ENCODE measurements around the gene MOB3A. TPM values are rescaled to one million over a fixed set of nuclear protein-coding genes. Genes with fewer than 3 reads are reported as not detected.
A peak's percentile ranks its signal among the peaks of the same experiment; 100 is the strongest.

The MOB3A gene
- total and polyA plus RNA-seq, 2 of the 13 experiments (the other 11 are each of a cell fraction or from before 2014, with no cell fraction given), result 3.5 to 17.8 TPM

DNA sequence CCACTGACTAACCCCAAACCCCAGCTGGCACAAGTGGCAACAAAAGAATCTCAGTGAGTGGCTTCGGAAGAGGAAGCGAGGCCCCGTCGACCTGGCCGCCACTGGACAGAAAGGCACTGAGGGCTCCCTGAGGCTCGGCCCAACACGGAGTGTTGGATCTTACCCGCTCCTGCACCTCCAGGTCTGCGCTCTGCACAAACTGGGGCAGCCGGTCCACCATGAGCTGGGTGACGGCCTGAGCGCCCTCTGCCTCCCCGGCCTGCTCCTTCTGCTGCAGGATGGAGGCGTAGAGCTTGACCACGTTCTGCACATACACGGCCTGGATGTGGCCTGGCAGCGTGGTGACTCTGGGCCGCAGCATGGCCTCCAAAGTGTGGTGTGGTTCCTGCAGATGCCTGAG is 22.3 kb upstream of the MOB3A start:
- ATAC-seq (no peak), DNase-seq (ENCODE audit: low spot score) (no peak), FAIRE-seq (no peak)
- no peaks in the 10 kb centered on the region for H3K27me3 ChIP-seq (ENCODE audit: control insufficient read depth in 1 of 2, insufficient read depth in 2 of 2, low read length in 2 of 2)
- intact Hi-C loops (cut with micrococcal nuclease; ENCODE audit: unreplicated experiment) (no loop called here), in situ Hi-C loops (cut with HindIII; ENCODE audit: extremely low pct_ligation_motif_present, low pct_unique_long_range_greater_than_20kb) (no loop called here)
- POLR2A ChIA-PET, result no interaction called here
- H2AFZ ChIP-seq (ENCODE audit: low read length), result no peak overlapping the region
- H3K36me3 ChIP-seq (replicated peaks in 1 of 2; ENCODE audit: control insufficient read depth in 1 of 2, insufficient read depth in 2 of 2, low read length in 2 of 2), result peaks cover 56 to 94% of the 10 kb centered on the region in 2 experiments
- no peaks in the 10 kb centered on the region for H3K79me2 ChIP-seq (ENCODE audit: insufficient read depth, low read length)
- WGBS (ENCODE audit: low lambda C conversion rate), result 100% methylated on average over 5 of the region's 18 CpGs
- BruUV-seq (replicated peaks), result no TSS peak
- no peak overlapping the region for H3K27ac ChIP-seq (ENCODE audit: extremely low read length, insufficient read depth, low read length)
- TF ChIP-seq AGO2 (optimal IDR thresholded peaks at IDR 0.05; ENCODE audit: low read depth, low read length) (peak; percentile 75), ZNF44 (CRISPR knock-in tag; IDR thresholded peaks at IDR 0.05) (no peak), TRIM24 (CRISPR knock-in tag; IDR thresholded peaks at IDR 0.05) (no peak)
- no peak overlapping the region for H3K4me2 ChIP-seq (ENCODE audit: low read depth, low read length)
- no peak overlapping the region for H3K4me3 ChIP-seq (replicated peaks in 1 of 3; ENCODE audit: insufficient read depth in 1 of 3, low read depth in 2 of 3, low read length in 3 of 3)
- no peak overlapping the region for H3K9ac ChIP-seq (ENCODE audit: insufficient read depth, low read depth, low read length)
- CTCF ChIA-PET (ENCODE audit: low intra/inter-chr PET ratio, low total read pairs), result no interaction called here
- H4K20me1 ChIP-seq (ENCODE audit: insufficient read depth, low read length), result 0 out of 2 replicates have a peak, but pooled peaks cover 2% of the 10 kb centered on the region
- no peaks in the 10 kb centered on the region for H3K4me1 ChIP-seq (ENCODE audit: insufficient read depth, low read length)
- H3K9me3 ChIP-seq (ENCODE audit: low read length), result no peaks in the 10 kb centered on the region

DNA sequence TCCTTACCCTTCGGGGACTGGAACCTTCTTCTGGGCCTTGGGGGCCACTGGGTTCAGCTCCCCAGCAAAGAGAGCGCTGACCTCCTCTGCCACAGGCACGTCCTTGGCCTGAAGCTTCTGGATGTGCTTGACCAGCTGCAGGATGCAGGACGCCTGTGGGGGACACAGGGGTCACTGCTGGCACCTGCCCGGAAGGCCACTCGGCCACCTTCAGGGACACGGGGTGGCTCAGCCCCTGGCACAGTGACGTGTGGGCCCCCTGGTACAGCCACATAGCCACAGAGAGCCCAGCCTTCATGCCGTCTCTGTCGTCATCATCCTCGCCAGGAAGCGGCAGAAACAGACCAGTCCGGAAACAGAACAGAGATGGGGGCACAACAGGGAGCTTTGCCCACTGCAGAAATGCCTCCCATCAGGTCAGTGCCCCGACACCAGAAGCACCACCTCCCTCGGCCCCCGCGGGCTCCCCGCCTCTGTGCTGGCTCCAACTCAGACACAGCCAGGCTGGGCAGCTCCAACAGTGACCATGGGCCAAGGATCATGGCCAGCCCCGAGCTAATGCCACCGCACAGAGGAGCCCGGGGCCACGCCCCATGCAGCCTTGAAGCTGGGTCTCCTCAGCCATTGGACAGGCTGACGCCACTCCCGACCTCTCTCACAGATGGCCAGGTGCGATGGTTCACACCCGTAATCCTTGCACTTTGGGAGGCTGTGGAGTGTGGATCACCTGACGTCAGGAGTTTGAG is 21.3 kb upstream of the MOB3A start:
- H3K36me3 ChIP-seq (replicated peaks in 1 of 2; ENCODE audit: control insufficient read depth in 1 of 2, insufficient read depth in 2 of 2, low read length in 2 of 2), result peaks cover 56 to 90% of the 10 kb centered on the region in 2 experiments
- ChIA-PET CTCF (ENCODE audit: low intra/inter-chr PET ratio, low total read pairs) (no interaction called here), POLR2A (no interaction called here)
- H3K4me1 ChIP-seq (ENCODE audit: insufficient read depth, low read length), result no peaks in the 10 kb centered on the region
- no peak overlapping the region for H3K27ac ChIP-seq (ENCODE audit: extremely low read length, insufficient read depth, low read length)
- H3K27me3 ChIP-seq (ENCODE audit: control insufficient read depth in 1 of 2, insufficient read depth in 2 of 2, low read length in 2 of 2), result no peaks in the 10 kb centered on the region
- 100% methylated on average over 4 of the region's 27 CpGs for WGBS (ENCODE audit: low lambda C conversion rate)
- intact Hi-C loops (cut with micrococcal nuclease; ENCODE audit: unreplicated experiment), result no loop called here
- H4K20me1 ChIP-seq (ENCODE audit: insufficient read depth, low read length), result 0 out of 2 replicates have a peak, but pooled peaks cover 2% of the 10 kb centered on the region
- no peak overlapping the region for H3K4me3 ChIP-seq (replicated peaks in 1 of 3; ENCODE audit: insufficient read depth in 1 of 3, low read depth in 2 of 3, low read length in 3 of 3)
- no peaks in the 10 kb centered on the region for H3K9me3 ChIP-seq (ENCODE audit: low read length)
- BruUV-seq (replicated peaks), result no TSS peak
- no peak for DNase-seq (ENCODE audit: low spot score)
- no peak overlapping the region for H3K4me2 ChIP-seq (ENCODE audit: low read depth, low read length)
- no peak for ATAC-seq
- no peaks in the 10 kb centered on the region for H3K79me2 ChIP-seq (ENCODE audit: insufficient read depth, low read length)
- in situ Hi-C loops (cut with HindIII; ENCODE audit: extremely low pct_ligation_motif_present, low pct_unique_long_range_greater_than_20kb), result no loop called here
- no peak for FAIRE-seq
- no peak overlapping the region for H2AFZ ChIP-seq (ENCODE audit: low read length)
- H3K9ac ChIP-seq (ENCODE audit: insufficient read depth, low read depth, low read length), result no peak overlapping the region
- TF ChIP-seq ZNF232 (CRISPR knock-in tag; IDR thresholded peaks at IDR 0.05; ENCODE audit: borderline replicate concordance) (no peak), ARHGAP35 (CRISPR knock-in tag; IDR thresholded peaks at IDR 0.05; ENCODE audit: borderline replicate concordance) (no peak), NPAS2 (CRISPR knock-in tag; IDR thresholded peaks at IDR 0.05; ENCODE audit: borderline replicate concordance) (no peak), RFX3 (CRISPR knock-in tag; IDR thresholded peaks at IDR 0.05) (no peak)
- TF ChIP-seq, protein P1, sequence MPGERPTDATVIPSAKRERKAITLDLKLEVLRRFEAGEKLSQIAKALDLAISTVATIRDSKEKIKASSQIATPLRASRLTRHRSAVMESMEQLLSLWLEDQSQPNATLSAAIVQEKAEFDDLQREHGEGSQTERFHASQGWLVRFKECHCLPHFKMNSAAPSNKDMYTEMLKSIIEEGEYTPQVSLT (CRISPR knock-in tag; IDR thresholded peaks at IDR 0.05; ENCODE audit: borderline replicate concordance, low read depth), result no peak
- TF ChIP-seq, protein P2, sequence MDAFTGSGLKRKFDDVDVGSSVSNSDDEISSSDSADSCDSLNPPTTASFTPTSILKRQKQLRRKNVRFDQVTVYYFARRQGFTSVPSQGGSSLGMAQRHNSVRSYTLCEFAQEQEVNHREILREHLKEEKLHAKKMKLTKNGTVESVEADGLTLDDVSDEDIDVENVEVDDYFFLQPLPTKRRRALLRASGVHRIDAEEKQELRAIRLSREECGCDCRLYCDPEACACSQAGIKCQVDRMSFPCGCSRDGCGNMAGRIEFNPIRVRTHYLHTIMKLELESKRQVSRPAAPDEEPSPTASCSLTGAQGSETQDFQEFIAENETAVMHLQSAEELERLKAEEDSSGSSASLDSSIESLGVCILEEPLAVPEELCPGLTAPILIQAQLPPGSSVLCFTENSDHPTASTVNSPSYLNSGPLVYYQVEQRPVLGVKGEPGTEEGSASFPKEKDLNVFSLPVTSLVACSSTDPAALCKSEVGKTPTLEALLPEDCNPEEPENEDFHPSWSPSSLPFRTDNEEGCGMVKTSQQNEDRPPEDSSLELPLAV (CRISPR knock-in tag; conservative IDR thresholded peaks at IDR 0.05; ENCODE audit: low read depth), result no peak
- TF ChIP-seq, protein P3, sequence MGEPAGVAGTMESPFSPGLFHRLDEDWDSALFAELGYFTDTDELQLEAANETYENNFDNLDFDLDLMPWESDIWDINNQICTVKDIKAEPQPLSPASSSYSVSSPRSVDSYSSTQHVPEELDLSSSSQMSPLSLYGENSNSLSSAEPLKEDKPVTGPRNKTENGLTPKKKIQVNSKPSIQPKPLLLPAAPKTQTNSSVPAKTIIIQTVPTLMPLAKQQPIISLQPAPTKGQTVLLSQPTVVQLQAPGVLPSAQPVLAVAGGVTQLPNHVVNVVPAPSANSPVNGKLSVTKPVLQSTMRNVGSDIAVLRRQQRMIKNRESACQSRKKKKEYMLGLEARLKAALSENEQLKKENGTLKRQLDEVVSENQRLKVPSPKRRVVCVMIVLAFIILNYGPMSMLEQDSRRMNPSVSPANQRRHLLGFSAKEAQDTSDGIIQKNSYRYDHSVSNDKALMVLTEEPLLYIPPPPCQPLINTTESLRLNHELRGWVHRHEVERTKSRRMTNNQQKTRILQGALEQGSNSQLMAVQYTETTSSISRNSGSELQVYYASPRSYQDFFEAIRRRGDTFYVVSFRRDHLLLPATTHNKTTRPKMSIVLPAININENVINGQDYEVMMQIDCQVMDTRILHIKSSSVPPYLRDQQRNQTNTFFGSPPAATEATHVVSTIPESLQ (CRISPR knock-in tag; conservative IDR thresholded peaks at IDR 0.05), result no peak
- TF ChIP-seq, protein P4, sequence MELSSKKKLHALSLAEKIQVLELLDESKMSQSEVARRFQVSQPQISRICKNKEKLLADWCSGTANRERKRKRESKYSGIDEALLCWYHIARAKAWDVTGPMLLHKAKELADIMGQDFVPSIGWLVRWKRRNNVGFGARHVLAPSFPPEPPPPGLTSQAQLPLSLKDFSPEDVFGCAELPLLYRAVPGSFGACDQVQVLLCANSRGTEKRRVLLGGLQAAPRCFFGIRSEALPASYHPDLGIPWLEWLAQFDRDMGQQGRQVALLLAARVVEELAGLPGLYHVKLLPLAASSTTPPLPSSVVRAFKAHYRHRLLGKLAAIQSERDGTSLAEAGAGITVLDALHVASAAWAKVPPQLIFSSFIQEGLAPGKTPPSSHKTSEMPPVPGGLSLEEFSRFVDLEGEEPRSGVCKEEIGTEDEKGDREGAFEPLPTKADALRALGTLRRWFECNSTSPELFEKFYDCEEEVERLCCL (CRISPR knock-in tag; IDR thresholded peaks at IDR 0.05; ENCODE audit: borderline replicate concordance), result no peak

All from HepG2 (cell line).